NCI-H446 (cell line): ENCODE measurements around the gene IGIP.
A peak's percentile ranks its signal among the peaks of the same experiment; 100 is the strongest.

ENCODE experiments used
- DNase-seq, 2 experiments: peaks; one replicate each; lab custom pipeline; 2025; lab: John Stamatoyannopoulos, UW

Gene IGIP

DNA sequence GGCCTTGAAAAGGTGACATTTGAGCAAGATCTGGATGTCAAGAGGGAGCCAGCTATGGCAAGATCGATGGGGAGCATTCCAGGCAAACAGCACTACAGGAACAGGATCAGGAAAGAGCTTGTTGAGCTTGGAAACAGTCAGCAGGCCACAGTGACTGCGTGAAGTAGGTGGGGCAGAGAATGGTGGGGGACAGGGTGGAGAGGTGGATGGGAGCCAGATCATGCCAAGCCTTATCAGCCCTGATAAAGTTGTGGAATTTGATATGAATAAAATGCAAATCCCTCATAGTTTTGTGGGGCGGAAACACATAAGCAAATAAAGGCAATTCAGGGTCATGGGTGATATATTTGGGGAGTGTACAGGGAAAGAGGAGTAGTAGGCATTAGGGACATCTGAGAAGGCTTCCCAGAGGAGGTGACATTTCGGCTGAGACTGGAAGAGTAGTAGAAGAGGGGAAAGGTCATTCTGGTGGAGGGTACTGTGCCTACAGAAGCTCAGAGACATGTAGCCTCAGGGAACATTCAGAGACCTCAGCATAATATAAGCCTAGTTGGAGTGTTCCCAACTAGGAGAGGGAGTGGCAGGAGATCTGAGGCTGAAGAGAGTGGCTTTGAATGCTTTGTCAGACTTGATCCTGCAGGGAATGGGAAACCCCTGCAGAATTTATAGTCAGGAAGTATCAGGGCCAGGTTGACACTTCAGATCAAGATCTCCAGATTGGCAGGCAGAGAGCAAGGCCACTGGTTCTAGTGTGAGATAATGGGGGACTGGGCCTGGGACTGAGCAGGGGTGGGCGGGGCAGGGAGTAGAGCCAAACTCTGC, 39.6 kb downstream of the IGIP start:
- DNase-seq: no peak

DNA sequence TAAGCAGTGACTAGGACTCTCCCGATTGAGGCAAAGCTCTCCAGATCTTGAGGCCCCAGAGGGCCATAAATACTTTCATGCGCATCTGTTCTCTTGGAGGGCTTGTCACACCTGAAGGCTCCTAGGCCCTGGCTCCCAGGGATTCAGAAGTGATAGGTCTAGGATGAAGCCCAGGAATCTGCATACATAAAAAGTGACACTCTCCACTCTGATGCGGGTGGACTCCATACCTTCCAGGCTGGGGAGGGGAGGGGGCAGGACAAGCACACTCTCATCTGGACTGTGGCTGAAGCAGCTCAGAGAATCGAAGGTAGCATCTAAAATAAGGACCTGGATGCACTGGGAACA, 40.2 kb downstream of the IGIP start:
- DNase-seq: no peak

DNA sequence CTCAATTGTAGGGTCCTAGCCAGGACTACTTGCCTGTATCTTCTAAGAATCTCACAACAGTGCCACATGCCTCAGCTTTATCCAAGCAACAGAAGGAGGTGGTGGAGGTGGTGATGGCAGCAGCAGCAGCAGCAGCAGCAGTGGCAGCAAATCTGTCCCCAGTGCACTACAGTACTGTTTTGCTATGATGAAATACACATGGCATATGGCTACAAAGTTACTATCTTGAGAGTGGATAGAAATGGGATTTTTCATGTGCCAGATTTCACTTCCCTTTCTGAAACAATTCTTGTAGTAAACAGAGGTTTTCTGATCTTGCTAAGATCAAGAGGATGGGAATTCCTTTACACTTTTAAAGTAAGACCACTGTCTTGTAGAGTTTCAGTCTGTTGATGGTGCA, 41.2 kb downstream of the IGIP start:
- no peak for DNase-seq

DNA sequence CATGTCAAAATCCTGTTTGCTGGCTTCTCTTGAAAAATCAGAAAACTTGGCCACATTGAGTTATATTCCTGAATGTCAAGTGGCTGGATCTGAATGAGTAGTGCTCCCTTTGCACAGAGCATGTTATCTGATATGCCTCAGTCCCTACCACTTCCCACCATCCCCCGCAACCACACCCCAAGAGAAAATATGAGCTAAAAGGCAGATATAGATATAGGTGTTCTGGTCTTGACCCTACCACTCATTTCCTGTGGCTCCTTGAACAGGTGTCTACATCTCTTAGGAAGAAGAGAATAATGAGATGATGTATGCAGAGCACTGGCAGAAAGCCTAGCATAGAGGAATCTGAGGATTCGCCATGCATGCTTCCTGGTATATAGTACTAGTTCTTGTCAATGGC, 42.6 kb downstream of the IGIP start:
- DNase-seq: no peak

DNA sequence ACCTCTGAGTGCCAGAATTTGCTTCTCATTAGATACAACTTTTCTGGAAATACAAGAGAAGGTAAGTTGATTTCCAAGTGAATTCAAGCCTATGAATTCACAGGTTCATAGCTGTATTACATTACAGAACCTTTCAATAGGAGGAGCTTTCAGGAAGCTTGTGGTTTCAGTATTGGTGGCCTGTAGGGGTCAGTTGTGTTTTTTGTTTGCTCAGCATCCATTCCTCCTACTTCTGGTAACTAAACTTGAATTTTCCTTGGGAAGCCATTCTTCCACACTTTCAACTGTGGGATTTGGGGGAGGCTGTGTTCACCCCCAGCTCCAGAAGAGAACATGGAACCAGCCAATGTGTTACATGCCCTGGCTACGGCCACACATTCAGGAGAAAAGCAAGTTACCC, 43.7 kb downstream of the IGIP start:
- no peak for DNase-seq

DNA sequence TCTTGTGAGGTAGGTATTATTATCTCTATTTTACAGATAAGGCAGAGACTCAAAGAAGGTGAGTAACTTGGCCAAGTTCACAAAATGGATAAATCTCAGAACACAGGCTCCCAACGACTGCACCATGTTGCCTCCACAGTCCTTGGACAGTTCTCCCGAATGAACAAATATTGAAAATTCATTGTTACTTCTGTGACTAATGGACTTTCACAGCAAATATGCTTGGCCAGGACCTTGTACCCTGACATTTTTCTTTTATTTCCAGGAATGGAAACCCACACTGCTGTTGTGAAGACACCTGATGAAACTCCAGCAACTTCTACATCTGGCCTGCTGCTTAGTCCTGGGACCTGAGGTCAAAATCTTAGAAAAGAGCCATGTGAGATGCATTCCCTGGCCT, 46.7 kb downstream of the IGIP start:
- DNase-seq: no peak

DNA sequence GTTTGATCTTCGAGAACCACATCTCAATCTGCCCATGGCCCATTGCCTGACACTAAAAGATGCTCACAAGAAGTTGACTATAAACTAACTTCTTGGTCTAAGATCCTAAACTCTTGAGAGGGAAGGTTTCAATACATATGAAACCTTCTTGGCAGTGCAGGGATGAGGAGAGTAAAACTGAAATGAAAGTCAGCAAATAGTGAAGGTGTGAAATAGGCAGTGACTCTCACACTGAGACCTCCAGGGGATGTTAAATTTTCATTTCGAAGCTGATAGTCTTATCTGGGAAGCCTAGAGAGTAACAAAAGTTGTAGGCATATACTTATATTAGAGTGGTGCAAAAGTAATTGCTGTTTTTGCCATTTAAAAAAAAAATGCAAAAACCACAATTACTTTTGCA, 48.3 kb downstream of the IGIP start:
- DNase-seq: no peak

DNA sequence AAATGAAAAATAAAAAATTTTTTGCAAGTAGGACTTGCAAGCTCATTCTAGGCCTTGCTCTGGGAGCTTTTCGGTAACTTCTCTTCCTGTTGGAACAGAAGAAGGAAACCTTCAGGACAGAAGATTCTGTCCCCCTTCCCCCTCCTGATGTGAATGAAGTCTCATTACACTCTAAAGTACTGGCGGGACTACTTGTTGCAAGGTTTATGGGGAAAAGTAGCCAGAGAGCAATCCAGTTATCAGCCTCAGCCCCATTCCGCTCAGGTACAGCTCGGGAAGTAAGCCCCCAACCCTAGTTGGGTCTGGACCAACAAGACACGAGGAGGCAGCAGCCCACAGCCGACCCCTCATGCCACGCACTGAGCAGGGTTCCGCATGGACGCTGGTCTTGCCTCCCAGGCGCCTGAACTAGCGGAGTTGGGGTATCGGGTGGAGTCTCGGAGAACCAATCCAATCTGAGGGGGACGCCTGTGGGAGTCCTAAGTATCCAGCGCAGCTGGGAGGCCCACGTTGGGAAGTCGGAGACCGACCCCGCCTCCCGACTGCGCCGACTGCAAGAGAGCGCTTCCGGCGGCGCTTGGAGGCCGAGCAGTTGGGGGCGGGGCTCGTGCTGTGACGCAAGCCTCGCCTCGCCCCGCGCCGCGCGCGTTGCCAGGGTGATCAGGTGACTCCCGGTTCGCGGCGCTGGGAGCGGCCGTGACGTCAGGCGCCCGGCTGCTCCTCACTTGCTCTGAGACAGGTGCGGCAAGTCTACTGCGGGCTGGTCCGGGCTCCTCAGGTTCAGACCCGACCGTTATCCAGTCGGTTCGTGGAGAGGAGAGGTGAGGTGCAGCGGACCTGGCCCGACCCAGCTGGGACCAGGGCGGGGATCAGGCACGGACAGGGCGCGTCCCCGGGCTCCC, 49.0 kb downstream of the IGIP start, which contains the start of gene CYSTM1:
Gene CYSTM1, plus strand, starts transcription at position 724 of the 902 bp plus-strand sequence. CDS start 19,278 bp downstream, outside the sequence.
- peak; percentile 81 to 94 for DNase-seq

DNA sequence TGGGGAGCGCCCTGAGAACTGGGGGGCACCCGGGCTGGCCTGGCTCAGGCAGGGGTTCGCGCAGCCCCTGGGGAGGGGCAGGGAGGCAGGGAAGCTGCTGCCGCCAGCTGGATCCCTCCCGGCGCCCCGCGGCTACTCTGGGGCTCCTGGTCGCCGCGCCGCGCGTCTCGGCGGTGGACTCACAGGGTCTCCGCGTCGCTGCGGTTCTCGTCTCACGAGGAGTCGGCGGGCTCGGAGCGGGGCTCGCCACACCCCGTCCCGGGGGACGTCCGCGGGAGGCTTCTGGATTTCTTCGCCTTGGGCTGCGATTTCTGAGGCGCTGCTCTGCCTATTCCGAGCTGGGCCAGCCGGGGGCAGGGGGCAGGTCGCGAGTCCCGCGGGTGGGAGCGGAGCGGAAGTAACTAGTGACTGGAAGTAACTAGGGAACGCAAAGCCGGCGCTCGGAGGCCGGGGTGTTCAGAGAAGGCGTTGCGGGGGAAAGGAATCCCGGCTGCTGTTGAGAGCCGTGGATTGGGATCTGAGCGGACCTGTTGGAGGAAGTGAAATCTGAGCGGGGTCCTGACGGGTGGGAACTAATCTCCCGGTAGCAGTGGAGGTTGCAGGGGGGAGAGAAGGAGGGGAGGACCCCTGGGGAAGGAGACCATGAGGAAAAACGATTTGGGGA, 49.8 kb downstream of the IGIP start:
- DNase-seq: peak; percentile 22 to 56

DNA sequence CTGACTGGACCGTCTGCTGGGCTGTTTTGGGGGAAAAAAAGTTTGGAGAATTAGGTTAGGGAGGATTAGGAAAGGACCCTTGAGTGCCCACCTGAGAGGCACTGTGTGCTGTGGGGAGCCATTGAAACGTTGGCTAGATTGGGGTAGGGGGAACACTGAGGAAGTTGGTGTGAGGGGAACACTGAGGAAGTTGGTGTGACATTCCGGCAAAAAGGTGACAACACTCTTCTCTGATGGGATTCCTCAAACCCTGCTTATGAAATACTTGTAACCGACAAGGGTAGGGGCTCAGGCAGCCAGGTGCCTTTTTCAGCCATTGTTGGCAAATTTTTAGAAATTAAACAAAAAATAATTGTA, 50.3 kb downstream of the IGIP start:
- no peak for DNase-seq

DNA sequence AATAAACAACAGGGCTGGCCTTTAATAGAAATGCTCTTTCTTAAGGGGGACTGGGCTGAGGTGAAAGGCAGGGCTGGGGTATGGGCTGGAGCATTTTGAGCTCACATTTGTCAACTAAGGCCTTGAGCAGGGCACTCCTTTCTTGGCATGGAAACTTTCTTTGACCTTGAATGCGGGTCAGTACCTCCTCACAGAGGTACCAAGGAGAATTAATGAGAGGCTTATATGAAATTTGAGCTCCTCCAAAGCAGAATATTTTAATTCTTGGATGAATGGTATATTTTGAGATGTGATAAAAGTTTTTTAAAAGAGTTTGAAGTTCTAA, 52.3 kb downstream of the IGIP start:
- DNase-seq: no peak

DNA sequence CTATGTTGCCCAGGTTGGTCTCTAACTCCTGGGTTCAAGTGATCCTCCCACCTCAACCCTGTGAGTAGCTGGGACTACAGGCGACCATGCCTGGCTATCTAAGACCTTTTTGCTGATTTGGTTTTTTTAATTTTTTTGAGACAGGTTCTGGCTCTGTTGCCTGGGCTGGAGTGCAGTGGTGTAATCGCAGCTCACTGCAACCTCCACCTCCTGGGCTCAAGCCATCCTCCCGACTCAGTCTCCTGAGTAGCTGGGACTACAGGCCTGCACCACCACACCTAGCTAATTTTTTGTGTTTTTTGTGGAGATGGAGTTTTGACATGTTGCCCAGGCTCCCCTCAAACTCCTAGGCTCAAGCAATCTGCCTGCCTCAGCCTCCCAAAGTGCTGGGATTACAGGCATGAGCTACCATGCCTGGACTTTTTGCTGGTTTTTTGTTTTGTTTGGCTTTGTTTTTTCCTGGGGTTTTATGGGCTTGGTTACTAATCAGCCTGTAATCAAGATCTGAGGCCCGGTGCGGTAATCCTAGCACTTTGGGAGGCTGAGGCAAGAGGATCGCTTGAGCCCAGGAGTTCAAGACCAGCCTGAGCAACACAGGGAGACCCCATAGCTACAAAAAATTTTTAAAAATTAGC, 52.9 kb downstream of the IGIP start:
- DNase-seq: no peak
